ENCODE data around the gene TMUB1. TPM values are rescaled to one million over a fixed set of nuclear protein-coding genes. Genes with fewer than 3 reads are reported as not detected.

Gene TMUB1
- total RNA-seq, 1 experiment from 2014 or later = 68.1 TPM

GRCh38 chr7:151065516-151065915 lies 17.8 kb downstream of the TMUB1 start:
- POLR2A ChIA-PET = no interaction called here
- intact Hi-C loops (cut with micrococcal nuclease; ENCODE audit: unreplicated experiment) = no loop called here

GRCh38 chr7:151064993-151065392 lies 18.3 kb downstream of the TMUB1 start:
- Mint-ChIP-seq H3K4me3 (ENCODE audit: unreplicated experiment) (no peak overlapping the region), H3K36me3 (ENCODE audit: insufficient read depth, unreplicated experiment) (peaks cover 75% of the 10 kb centered on the region), H3K27me3 (ENCODE audit: insufficient read depth, unreplicated experiment) (no peaks in the 10 kb centered on the region), H3K9me3 (ENCODE audit: unreplicated experiment) (no peaks in the 10 kb centered on the region), H3K27ac (ENCODE audit: unreplicated experiment) (no peak overlapping the region), H3K4me1 (ENCODE audit: low read depth, unreplicated experiment) (peaks cover 14% of the 10 kb centered on the region)
- no TSS peak for BruUV-seq (replicated peaks)
- Histone ChIP-seq H3K27me3 (replicated peaks; ENCODE audit: control insufficient read depth, insufficient read depth, low read length) (no peaks in the 10 kb centered on the region), H3K4me3 (ENCODE audit: low read depth, low read length) (no peak overlapping the region), H3K9me3 (no peaks in the 10 kb centered on the region), H3K36me3 (ENCODE audit: control insufficient read depth, insufficient read depth, low read length) (peaks cover 6% of the 10 kb centered on the region), H3K4me1 (peaks cover 40% of the 10 kb centered on the region)
- no peak for TF ChIP-seq CTCF (IDR thresholded peaks at IDR 0.05; ENCODE audit: insufficient read depth in 1 of 2, low read depth in 1 of 2, low read length in 1 of 2, severe bottlenecking in 1 of 2, unreplicated experiment in 1 of 2)
- CTCF ChIA-PET = no interaction called here
- intact Hi-C loops (cut with micrococcal nuclease; ENCODE audit: unreplicated experiment) = no loop called here
- no peak for DNase-seq
- POLR2A ChIA-PET = no interaction called here

More at GRCh38 chr7:151065516-151065915, 17.8 kb downstream of the TMUB1 start:
- no peak for TF ChIP-seq CTCF (IDR thresholded peaks at IDR 0.05; ENCODE audit: insufficient read depth in 1 of 2, low read depth in 1 of 2, low read length in 1 of 2, severe bottlenecking in 1 of 2, unreplicated experiment in 1 of 2)
- CTCF ChIA-PET = no interaction called here
- Histone ChIP-seq H3K4me3 (ENCODE audit: low read depth, low read length) (no peak overlapping the region), H3K4me1 (peaks cover 39% of the 10 kb centered on the region), H3K27me3 (replicated peaks; ENCODE audit: control insufficient read depth, insufficient read depth, low read length) (no peaks in the 10 kb centered on the region), H3K9me3 (no peaks in the 10 kb centered on the region), H3K36me3 (ENCODE audit: control insufficient read depth, insufficient read depth, low read length) (peaks cover 6% of the 10 kb centered on the region)
- Mint-ChIP-seq H3K4me3 (ENCODE audit: unreplicated experiment) (no peak overlapping the region), H3K4me1 (ENCODE audit: low read depth, unreplicated experiment) (peaks cover 14% of the 10 kb centered on the region), H3K27me3 (ENCODE audit: insufficient read depth, unreplicated experiment) (no peaks in the 10 kb centered on the region), H3K9me3 (ENCODE audit: unreplicated experiment) (no peaks in the 10 kb centered on the region), H3K36me3 (ENCODE audit: insufficient read depth, unreplicated experiment) (peaks cover 81% of the 10 kb centered on the region), H3K27ac (ENCODE audit: unreplicated experiment) (peak overlapping the region; percentile 69)
- DNase-seq = no peak
- no TSS peak for BruUV-seq (replicated peaks)

GRCh38 chr7:151064454-151064853 lies 18.8 kb downstream of the TMUB1 start:
- Mint-ChIP-seq H3K9me3 (ENCODE audit: unreplicated experiment) (no peaks in the 10 kb centered on the region), H3K4me1 (ENCODE audit: low read depth, unreplicated experiment) (peaks cover 14% of the 10 kb centered on the region), H3K36me3 (ENCODE audit: insufficient read depth, unreplicated experiment) (peaks cover 73% of the 10 kb centered on the region), H3K27me3 (ENCODE audit: insufficient read depth, unreplicated experiment) (no peaks in the 10 kb centered on the region), H3K4me3 (ENCODE audit: unreplicated experiment) (no peak overlapping the region), H3K27ac (ENCODE audit: unreplicated experiment) (no peak overlapping the region)
- Histone ChIP-seq H3K27me3 (replicated peaks; ENCODE audit: control insufficient read depth, insufficient read depth, low read length) (no peaks in the 10 kb centered on the region), H3K4me1 (peaks cover 40% of the 10 kb centered on the region), H3K4me3 (ENCODE audit: low read depth, low read length) (no peak overlapping the region), H3K9me3 (no peaks in the 10 kb centered on the region), H3K36me3 (ENCODE audit: control insufficient read depth, insufficient read depth, low read length) (peaks cover 5% of the 10 kb centered on the region)
- ChIA-PET CTCF (no interaction called here), POLR2A (no interaction called here)
- DNase-seq = no peak
- TF ChIP-seq CTCF (IDR thresholded peaks at IDR 0.05; ENCODE audit: insufficient read depth in 1 of 2, low read depth in 1 of 2, low read length in 1 of 2, severe bottlenecking in 1 of 2, unreplicated experiment in 1 of 2) = no peak
- intact Hi-C loops (cut with micrococcal nuclease; ENCODE audit: unreplicated experiment) = no loop called here
- BruUV-seq (replicated peaks) = no TSS peak
